ENCODE results near the gene DTHD1. TPM values are rescaled to one million over a fixed set of nuclear protein-coding genes. Genes with fewer than 3 reads are reported as not detected.

Gene DTHD1
- total RNA-seq, 6 experiments from 2014 or later: not detected

DNA sequence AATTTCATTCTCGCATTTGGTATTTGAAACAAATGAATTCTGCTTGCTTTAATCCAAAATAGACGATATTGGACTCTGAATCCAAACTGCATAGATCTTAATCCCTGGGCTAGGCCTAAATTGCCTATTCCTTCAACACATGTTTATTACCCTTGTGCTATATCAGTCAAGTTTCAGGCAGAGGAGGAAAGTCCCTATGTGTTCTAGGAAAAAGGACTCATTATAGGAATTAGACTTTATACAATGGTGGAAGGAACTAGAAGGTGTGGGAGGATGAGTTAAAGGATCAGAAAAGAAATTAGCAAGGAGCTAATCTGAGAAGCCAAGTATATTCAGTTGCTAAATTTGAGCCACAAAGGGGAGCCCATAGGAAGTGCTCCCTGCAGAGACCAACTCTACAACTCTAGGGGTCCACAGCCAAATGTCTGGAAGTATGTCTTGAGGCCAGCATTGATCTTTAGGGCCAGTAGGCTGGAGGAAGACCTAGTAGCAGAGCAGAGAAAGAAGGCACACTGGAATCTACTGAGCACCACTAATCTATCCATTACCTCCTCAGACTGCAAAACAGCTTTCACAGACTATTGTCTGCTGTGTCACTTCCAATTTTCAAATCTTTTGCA, 17.1 kb upstream of the DTHD1 start:
- no peak for DNase-seq
- peaks cover 23% of the 10 kb centered on the region for H3K9me3 Mint-ChIP-seq
- no peak overlapping the region for H3K4me3 Mint-ChIP-seq
- TF ChIP-seq CTCF (IDR thresholded peaks at IDR 0.05): no peak
- H3K27me3 Mint-ChIP-seq (ENCODE audit: insufficient read depth): no peaks in the 10 kb centered on the region
- H3K27ac Mint-ChIP-seq: no peak overlapping the region
- H3K4me1 Mint-ChIP-seq (ENCODE audit: low read depth): no peaks in the 10 kb centered on the region
- no peaks in the 10 kb centered on the region for H3K36me3 Mint-ChIP-seq (ENCODE audit: low read depth)

GRCh38 chr4:36267486-36268268, 13.7 kb upstream of the DTHD1 start:
- H3K9me3 Mint-ChIP-seq: peaks cover 18% of the 10 kb centered on the region
- no peaks in the 10 kb centered on the region for H3K27me3 Mint-ChIP-seq (ENCODE audit: insufficient read depth)
- no peak overlapping the region for H3K27ac Mint-ChIP-seq
- no peaks in the 10 kb centered on the region for H3K4me1 Mint-ChIP-seq (ENCODE audit: low read depth)
- no peaks in the 10 kb centered on the region; the same call in 1 of the 2 replicates for H3K36me3 Mint-ChIP-seq (ENCODE audit: low read depth)
- no peak for TF ChIP-seq CTCF (IDR thresholded peaks at IDR 0.05)
- no peak overlapping the region for H3K4me3 Mint-ChIP-seq
- DNase-seq: no peak

GRCh38 chr4:36269101-36269500, 12.3 kb upstream of the DTHD1 start:
- Mint-ChIP-seq H3K27me3 (ENCODE audit: insufficient read depth) (no peaks in the 10 kb centered on the region), H3K4me1 (ENCODE audit: low read depth) (no peaks in the 10 kb centered on the region), H3K36me3 (ENCODE audit: low read depth) (no peaks in the 10 kb centered on the region; the same call in 1 of the 2 replicates), H3K27ac (no peak overlapping the region), H3K4me3 (no peak overlapping the region), H3K9me3 (peaks cover 21% of the 10 kb centered on the region)
- TF ChIP-seq CTCF (IDR thresholded peaks at IDR 0.05): no peak
- DNase-seq: no peak

DNA sequence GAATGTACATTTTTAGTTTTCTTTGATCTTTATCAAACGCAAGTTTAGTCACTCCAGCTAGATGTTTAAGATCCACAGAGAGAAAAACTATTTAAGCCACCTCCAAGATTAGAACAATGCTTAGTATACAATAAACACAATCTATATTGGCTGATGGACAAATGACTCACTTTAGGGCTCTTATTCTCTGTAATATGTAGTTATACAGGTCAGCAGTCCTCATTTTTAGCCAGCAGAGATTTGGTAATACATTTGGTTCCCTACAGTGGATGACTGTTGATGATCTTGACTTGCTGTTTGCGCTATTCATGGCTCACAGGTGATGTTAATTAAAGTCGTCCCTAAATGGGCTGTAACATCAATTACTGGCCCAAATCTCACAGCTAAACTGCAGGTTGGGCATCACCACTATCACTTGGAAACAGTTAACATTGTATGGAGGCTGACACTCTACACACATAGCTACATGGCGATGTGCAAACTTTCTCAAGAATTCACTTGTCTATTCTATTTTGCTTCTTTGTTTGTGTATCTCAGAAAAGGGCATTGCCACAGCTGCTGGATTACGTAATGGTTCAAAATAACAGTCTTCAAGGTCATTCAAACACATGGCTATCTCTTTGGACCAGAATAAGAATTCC, 11.8 kb upstream of the DTHD1 start:
- H3K4me1 Mint-ChIP-seq (ENCODE audit: low read depth): no peaks in the 10 kb centered on the region
- DNase-seq: no peak
- H3K36me3 Mint-ChIP-seq (ENCODE audit: low read depth): no peaks in the 10 kb centered on the region; the same call in 1 of the 2 replicates
- no peak for TF ChIP-seq CTCF (IDR thresholded peaks at IDR 0.05)
- no peak overlapping the region for H3K27ac Mint-ChIP-seq
- H3K27me3 Mint-ChIP-seq (ENCODE audit: insufficient read depth): no peaks in the 10 kb centered on the region
- H3K4me3 Mint-ChIP-seq: no peak overlapping the region
- peaks cover 24% of the 10 kb centered on the region for H3K9me3 Mint-ChIP-seq

- no peak for TF ChIP-seq CTCF (IDR thresholded peaks at IDR 0.05)
- Mint-ChIP-seq H3K9me3 (peaks cover 30% of the 10 kb centered on the region), H3K4me3 (no peak overlapping the region), H3K27ac (no peak overlapping the region), H3K27me3 (ENCODE audit: insufficient read depth) (no peaks in the 10 kb centered on the region), H3K4me1 (ENCODE audit: low read depth) (no peaks in the 10 kb centered on the region), H3K36me3 (ENCODE audit: low read depth) (no peaks in the 10 kb centered on the region; the same call in 1 of the 2 replicates)
- no peak for DNase-seq
Measured at GRCh38 chr4:36273276-36273675, 8.1 kb upstream of the DTHD1 start.
